ENCODE results near the gene HLA-DPB1.

GRCh38 chr6:33075568-33076405 lies at the start of gene HLA-DPB1:
- TF ChIP-seq CTCF (IDR thresholded peaks at IDR 0.05) (no peak), POLR2A (IDR thresholded peaks at IDR 0.05) (no peak)

Data from sigmoid colon (tissue), 3 donors.